ENCODE measurements around the gene SMURF1. TPM values are rescaled to one million over a fixed set of nuclear protein-coding genes. Genes with fewer than 3 reads are reported as not detected.
"Not testable (repeated sequence)": the region's sequence is repeated elsewhere in the genome, so short reads cannot be mapped to it uniquely, and the experiment has no call there.

Gene SMURF1
- total RNA-seq, 4 donors from 2014 or later, result 25.3 to 47.5 (median 36.5) TPM

DNA sequence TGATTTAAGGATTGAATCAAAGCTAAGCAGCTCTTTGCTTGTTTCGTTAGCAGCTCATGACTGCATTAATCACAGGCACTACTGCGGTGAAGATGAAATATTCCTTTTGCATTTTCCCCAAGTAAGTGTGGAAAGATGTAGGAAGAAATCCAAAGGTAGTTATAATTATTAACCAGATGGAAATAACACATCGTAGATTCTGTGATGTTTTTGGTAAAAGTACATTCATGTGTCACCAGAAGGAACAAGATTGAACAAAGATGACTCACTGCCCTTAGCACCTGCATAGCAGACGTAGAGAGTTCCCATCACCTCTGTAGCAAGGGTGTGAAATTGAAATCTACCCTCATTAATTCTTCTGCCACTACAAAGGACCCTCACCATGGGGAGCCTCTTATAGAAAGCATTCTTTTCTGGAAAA, 37.1 kb downstream of the SMURF1 start:
- TF ChIP-seq EP300 (IDR thresholded peaks at IDR 0.05; ENCODE audit: low read depth), result no peak
- TF ChIP-seq, protein P1, sequence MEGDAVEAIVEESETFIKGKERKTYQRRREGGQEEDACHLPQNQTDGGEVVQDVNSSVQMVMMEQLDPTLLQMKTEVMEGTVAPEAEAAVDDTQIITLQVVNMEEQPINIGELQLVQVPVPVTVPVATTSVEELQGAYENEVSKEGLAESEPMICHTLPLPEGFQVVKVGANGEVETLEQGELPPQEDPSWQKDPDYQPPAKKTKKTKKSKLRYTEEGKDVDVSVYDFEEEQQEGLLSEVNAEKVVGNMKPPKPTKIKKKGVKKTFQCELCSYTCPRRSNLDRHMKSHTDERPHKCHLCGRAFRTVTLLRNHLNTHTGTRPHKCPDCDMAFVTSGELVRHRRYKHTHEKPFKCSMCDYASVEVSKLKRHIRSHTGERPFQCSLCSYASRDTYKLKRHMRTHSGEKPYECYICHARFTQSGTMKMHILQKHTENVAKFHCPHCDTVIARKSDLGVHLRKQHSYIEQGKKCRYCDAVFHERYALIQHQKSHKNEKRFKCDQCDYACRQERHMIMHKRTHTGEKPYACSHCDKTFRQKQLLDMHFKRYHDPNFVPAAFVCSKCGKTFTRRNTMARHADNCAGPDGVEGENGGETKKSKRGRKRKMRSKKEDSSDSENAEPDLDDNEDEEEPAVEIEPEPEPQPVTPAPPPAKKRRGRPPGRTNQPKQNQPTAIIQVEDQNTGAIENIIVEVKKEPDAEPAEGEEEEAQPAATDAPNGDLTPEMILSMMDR (IDR thresholded peaks at IDR 0.05), result no peak
- no peak for TF ChIP-seq POLR2A (IDR thresholded peaks at IDR 0.05)
- TF ChIP-seq POLR2AphosphoS5 (IDR thresholded peaks at IDR 0.05), result no peak
- H3K27ac ChIP-seq, result peak overlapping the region in 3 of 4 donors; percentile 8 to 34 (median 10)
- H3K9me3 ChIP-seq, result no peaks in the 10 kb centered on the region
- peaks cover 6 to 43% (median 16%) of the 10 kb centered on the region in 4 donors for H3K4me1 ChIP-seq
- intact Hi-C loops (cut with DNase I; ENCODE audit: low total_unique reads), result no loop called here
- H3K27me3 ChIP-seq, result no peaks in the 10 kb centered on the region
- H3K36me3 ChIP-seq, result no peaks in the 10 kb centered on the region
- no peak for DNase-seq
- in situ Hi-C loops (cut with MboI; ENCODE audit: low pct_ligation_motif_present in 1 of 4, low pct_unique_long_range_greater_than_20kb in 1 of 4, low sequenced_read_pairs in 3 of 4), result no loop called here
- WGBS, 2 donors (ENCODE audit: low coverage in 1 of 2), result 58 to 76% methylated on average over 4 of the region's 4 CpGs
- no peak overlapping the region for H3K4me3 ChIP-seq

- TF ChIP-seq, protein P1 (IDR thresholded peaks at IDR 0.05), result no peak
- TF ChIP-seq POLR2A (IDR thresholded peaks at IDR 0.05) (no peak), POLR2AphosphoS5 (IDR thresholded peaks at IDR 0.05) (no peak)
- Histone ChIP-seq H3K36me3 (no peaks in the 10 kb centered on the region), H3K4me1 (peaks cover 2 to 39% (median 13%) of the 10 kb centered on the region in 4 donors), H3K9me3 (no peaks in the 10 kb centered on the region), H3K27me3 (no peaks in the 10 kb centered on the region), H3K27ac (peak overlapping the region in 3 of 4 donors; percentile 8 to 34 (median 10)), H3K4me3 (no peak overlapping the region)
- DNase-seq, result no peak
- intact Hi-C loops (cut with DNase I; ENCODE audit: low total_unique reads) (no loop called here), in situ Hi-C loops (cut with MboI; ENCODE audit: low pct_ligation_motif_present in 1 of 4, low pct_unique_long_range_greater_than_20kb in 1 of 4, low sequenced_read_pairs in 3 of 4) (no loop called here)
- 86 to 91% methylated on average over 3 to 6 of the region's 6 CpGs for WGBS, 2 donors (ENCODE audit: low coverage in 1 of 2)
Observed at GRCh38 chr7:99106411-99106810, 37.5 kb downstream of the SMURF1 start.

DNA sequence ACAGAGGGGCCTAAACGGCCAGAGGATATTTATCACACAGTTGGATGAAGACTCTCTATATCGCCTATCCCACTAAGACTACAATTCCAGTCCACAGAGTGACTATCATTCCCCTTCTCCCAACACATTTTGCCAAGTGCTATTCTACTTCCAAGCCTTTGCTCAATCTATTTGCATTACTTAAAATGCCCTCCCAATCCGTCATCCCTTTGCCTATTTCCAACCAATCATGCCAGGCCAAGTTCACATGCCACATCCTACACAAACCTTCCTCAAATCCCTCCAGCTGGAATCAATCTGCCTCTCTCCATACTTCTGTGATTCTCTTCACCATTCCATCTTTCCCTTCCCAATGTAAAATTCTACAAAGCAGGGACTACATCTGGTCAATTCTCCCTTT, 38.2 kb downstream of the SMURF1 start:
- H3K36me3 ChIP-seq, result no peaks in the 10 kb centered on the region
- intact Hi-C loops (cut with DNase I; ENCODE audit: low total_unique reads), result no loop called here
- no peak for DNase-seq
- H3K9me3 ChIP-seq, result no peaks in the 10 kb centered on the region
- H3K27me3 ChIP-seq, result no peaks in the 10 kb centered on the region
- in situ Hi-C loops (cut with MboI; ENCODE audit: low pct_ligation_motif_present in 1 of 4, low pct_unique_long_range_greater_than_20kb in 1 of 4, low sequenced_read_pairs in 3 of 4), result no loop called here
- peak overlapping the region in 2 of 4 donors; percentile 27 to 32 for H3K27ac ChIP-seq
- TF ChIP-seq POLR2AphosphoS5 (IDR thresholded peaks at IDR 0.05) (no peak), EP300 (IDR thresholded peaks at IDR 0.05; ENCODE audit: low read depth) (no peak), POLR2A (IDR thresholded peaks at IDR 0.05) (no peak)
- TF ChIP-seq, protein P1 (IDR thresholded peaks at IDR 0.05), result no peak
- 76 to 78% methylated on average over 3 of the region's 3 CpGs for WGBS, 2 donors (ENCODE audit: low coverage in 1 of 2)
- H3K4me1 ChIP-seq, result peaks cover 0 to 32% (median 13%) of the 10 kb centered on the region in 4 donors
- no peak overlapping the region for H3K4me3 ChIP-seq

GRCh38 chr7:99104631-99105030, 39.3 kb downstream of the SMURF1 start:
- Histone ChIP-seq H3K9me3 (no peaks in the 10 kb centered on the region), H3K4me3 (no peak overlapping the region), H3K36me3 (no peaks in the 10 kb centered on the region), H3K4me1 (peaks cover 1 to 22% (median 13%) of the 10 kb centered on the region in 4 donors), H3K27ac (no peak overlapping the region), H3K27me3 (no peaks in the 10 kb centered on the region)
- no peak for DNase-seq
- 100% methylated on average over 2 to 3 of the region's 3 CpGs for WGBS, 2 donors (ENCODE audit: low coverage in 1 of 2)
- intact Hi-C loops (cut with DNase I; ENCODE audit: low total_unique reads), result no loop called here
- TF ChIP-seq POLR2A (IDR thresholded peaks at IDR 0.05) (no peak), POLR2AphosphoS5 (IDR thresholded peaks at IDR 0.05) (no peak), EP300 (IDR thresholded peaks at IDR 0.05; ENCODE audit: low read depth) (no peak)
- TF ChIP-seq, protein P1 (IDR thresholded peaks at IDR 0.05), result no peak
- in situ Hi-C loops (cut with MboI; ENCODE audit: low pct_ligation_motif_present in 1 of 4, low pct_unique_long_range_greater_than_20kb in 1 of 4, low sequenced_read_pairs in 3 of 4), result no loop called here

DNA sequence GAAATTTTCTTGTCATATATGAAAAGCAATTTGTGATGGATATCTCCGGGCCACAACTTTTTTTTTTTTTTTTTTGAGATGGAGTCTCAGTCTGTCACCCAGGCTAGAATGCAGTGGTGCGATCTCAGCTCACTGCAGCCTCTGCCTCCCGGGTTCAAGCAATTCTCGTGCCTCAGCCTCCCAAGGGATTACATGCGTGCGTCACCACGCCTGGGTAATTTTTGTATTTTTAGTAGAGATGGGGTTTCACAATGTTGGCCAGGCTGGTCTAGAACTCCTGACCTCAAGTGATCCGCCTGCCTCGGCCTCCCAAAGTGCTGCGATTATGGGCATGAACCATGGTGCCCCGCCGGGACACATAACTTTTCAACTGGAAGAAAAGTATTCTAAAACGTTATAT, 40.1 kb downstream of the SMURF1 start:
- not testable (repeated sequence) for H3K9me3 ChIP-seq

More for the DNA sequence above, 40.1 kb downstream of the SMURF1 start:
- H3K4me3 ChIP-seq; intact Hi-C loops (cut with DNase I; ENCODE audit: low total_unique reads); H3K36me3 ChIP-seq; H3K27ac ChIP-seq; DNase-seq; H3K27me3 ChIP-seq; in situ Hi-C loops (cut with MboI; ENCODE audit: low pct_ligation_motif_present in 1 of 4, low pct_unique_long_range_greater_than_20kb in 1 of 4, low sequenced_read_pairs in 3 of 4): not testable (repeated sequence)
- 82 to 87% methylated on average over 2 to 13 of the region's 13 CpGs for WGBS, 2 donors (ENCODE audit: low coverage in 1 of 2)
- peaks cover 9 to 22% (median 11%) of the 10 kb centered on the region in 4 donors for H3K4me1 ChIP-seq
